H9 (cell line): ENCODE results near the gene STARD9. TPM values are rescaled to one million over a fixed set of nuclear protein-coding genes. Genes with fewer than 3 reads are reported as not detected.

Experiments used
- DNase-seq: peaks from one replicate; pipeline ENCODE4 v3.0.0-alpha.2; 2017
- H2AFZ ChIP-seq: one replicate; pipeline ENCODE4 v1.6.1; 2013; ENCODE audit warnings: mild to moderate bottlenecking, low read length, control low read depth, moderate library complexity
- H2AK5ac ChIP-seq: 2 replicates; pipeline ENCODE4 v1.6.1; 2013; ENCODE audit warnings: low read length, control low read depth, mixed read lengths; ENCODE audit not compliant: insufficient read length
- H2BK120ac ChIP-seq: one replicate; pipeline ENCODE4 v1.6.1; 2013; ENCODE audit warnings: low read depth, mild to moderate bottlenecking, low read length, control low read depth, inconsistent platforms; ENCODE audit not compliant: poor library complexity, severe bottlenecking
- H2BK12ac ChIP-seq: 2 replicates; pipeline ENCODE4 v1.6.1; 2013; ENCODE audit warnings: low read length, control low read depth, mixed read lengths, low read depth; ENCODE audit not compliant: insufficient read length
- H2BK15ac ChIP-seq: 2 replicates; pipeline ENCODE4 v1.6.1; 2013; ENCODE audit warnings: low read depth, low read length, control low read depth
- H2BK20ac ChIP-seq: one replicate; pipeline ENCODE4 v1.6.1; 2013; ENCODE audit warnings: low read depth, mild to moderate bottlenecking, low read length, control low read depth, inconsistent platforms; ENCODE audit not compliant: poor library complexity, severe bottlenecking
- H2BK5ac ChIP-seq: 2 replicates; pipeline ENCODE4 v1.6.1; 2013; ENCODE audit warnings: low read length, control low read depth, mixed read lengths; ENCODE audit not compliant: insufficient read length
- H3K14ac ChIP-seq: 2 replicates; pipeline ENCODE4 v1.6.1; 2013; ENCODE audit warnings: low read length, control low read depth; ENCODE audit not compliant: insufficient read depth
- H3K18ac ChIP-seq: 2 replicates; pipeline ENCODE4 v1.6.1; 2013; ENCODE audit warnings: low read depth, mild to moderate bottlenecking, mixed read lengths, low read length, control low read depth; ENCODE audit not compliant: insufficient read length
- H3K23ac ChIP-seq: 2 replicates; pipeline ENCODE4 v1.6.1; 2013; ENCODE audit warnings: low read length, control low read depth, mixed read lengths, low read depth; ENCODE audit not compliant: insufficient read length
- H3K23me2 ChIP-seq: 2 replicates; pipeline ENCODE4 v1.6.1; 2013; ENCODE audit warnings: low read depth, mild to moderate bottlenecking, mixed read lengths, low read length, control low read depth; ENCODE audit not compliant: insufficient read length, poor library complexity, severe bottlenecking
- H3K27ac ChIP-seq: 2 replicates; pipeline ENCODE4 v1.5.1; 2013; ENCODE audit warnings: low read length, control low read depth, mixed read lengths, low read depth; ENCODE audit not compliant: insufficient read length
- H3K27me3 ChIP-seq: 2 replicates; pipeline ENCODE4 v1.6.1; 2013; ENCODE audit warnings: low read length, control low read depth, inconsistent platforms; ENCODE audit not compliant: insufficient read depth
- H3K4ac ChIP-seq: 2 replicates; pipeline ENCODE4 v1.6.1; 2013; ENCODE audit warnings: low read depth, mild to moderate bottlenecking, control low read depth, inconsistent platforms, low read length, moderate library complexity
- H3K4me1 ChIP-seq: 2 replicates; pipeline ENCODE4 v1.6.1; 2013; ENCODE audit warnings: low read length, control low read depth, inconsistent platforms; ENCODE audit not compliant: insufficient read depth
- H3K4me2 ChIP-seq: 2 replicates; pipeline ENCODE4 v1.6.1; 2013; ENCODE audit warnings: low read length, control low read depth, mixed read lengths; ENCODE audit not compliant: insufficient read length, insufficient read depth
- H3K56ac ChIP-seq: 2 replicates; pipeline ENCODE4 v1.6.1; 2013; ENCODE audit warnings: low read depth, mild to moderate bottlenecking, mixed read lengths, low read length, control low read depth; ENCODE audit not compliant: insufficient read length
- H3K79me1 ChIP-seq: 2 replicates; pipeline ENCODE4 v1.6.1; 2013; ENCODE audit warnings: low read depth, mild to moderate bottlenecking, moderate library complexity, low read length, control low read depth, inconsistent platforms; ENCODE audit not compliant: insufficient read depth, poor library complexity, severe bottlenecking
- H3K79me2 ChIP-seq: 2 replicates; pipeline ENCODE4 v1.6.1; 2013; ENCODE audit warnings: low read length, control low read depth, inconsistent platforms; ENCODE audit not compliant: insufficient read depth
- H3K9ac ChIP-seq: 2 replicates; pipeline ENCODE4 v1.6.1; 2013; ENCODE audit warnings: low read length, control low read depth, mixed read lengths; ENCODE audit not compliant: insufficient read length; ENCODE audit errors: extremely low read depth
- H3K9me3 ChIP-seq: one replicate; pipeline ENCODE4 v1.6.1; 2013; ENCODE audit warnings: low read depth, low read length, inconsistent platforms; ENCODE audit not compliant: control insufficient read depth
- H3T11ph ChIP-seq: one replicate; pipeline ENCODE4 v1.6.1; 2013; ENCODE audit warnings: mild to moderate bottlenecking, low read length, control low read depth, inconsistent platforms
- H4K20me1 ChIP-seq: one replicate; pipeline ENCODE4 v1.6.1; 2013; ENCODE audit not compliant: control insufficient read depth, insufficient read length, insufficient read depth
- H4K5ac ChIP-seq: 2 replicates; pipeline ENCODE4 v1.6.1; 2013; ENCODE audit warnings: low read depth, mild to moderate bottlenecking, mixed read lengths, low read length, control low read depth; ENCODE audit not compliant: insufficient read length
- H4K8ac ChIP-seq: replicated peaks from 2 replicates; pipeline ENCODE4 v1.6.1; 2013; ENCODE audit warnings: low read length, control low read depth, mixed read lengths, low read depth; ENCODE audit not compliant: insufficient read length
- H4K91ac ChIP-seq: 2 replicates; pipeline ENCODE4 v1.6.1; 2013; ENCODE audit warnings: low read depth, mild to moderate bottlenecking, moderate library complexity, mixed read lengths, low read length, control low read depth; ENCODE audit not compliant: insufficient read length
- H3K27ac Mint-ChIP-seq, 3 experiments: 2 replicates in 2 of 3; 3 replicates in 1 of 3; pipeline ENCODE4 v1.8.0; 2020 to 2021; ENCODE audit warnings: mixed read lengths in 3 of 3, mild to moderate bottlenecking in 1 of 3, moderate library complexity in 1 of 3
- H3K27me3 Mint-ChIP-seq: 2 replicates; pipeline ENCODE4 v1.8.0; 2021; ENCODE audit warnings: low read depth, mild to moderate bottlenecking, moderate library complexity, mixed read lengths
- H3K36me3 Mint-ChIP-seq, 3 experiments: 2 replicates in 2 of 3; 3 replicates in 1 of 3; pipeline ENCODE4 v1.8.0; 2020 to 2021; ENCODE audit warnings: low read depth in 3 of 3, mixed read lengths in 3 of 3; ENCODE audit not compliant: insufficient read depth in 1 of 3
- H3K4me1 Mint-ChIP-seq, 2 experiments: 2 replicates each; pipeline ENCODE4 v1.8.0; 2020; ENCODE audit warnings: mixed read lengths in 2 of 2
- H3K4me3 Mint-ChIP-seq, 2 experiments: 2 replicates in 1 of 2; 3 replicates in 1 of 2; pipeline ENCODE4 v1.8.0; 2020 to 2021; ENCODE audit warnings: mild to moderate bottlenecking in 2 of 2, mixed read lengths in 2 of 2, moderate library complexity in 1 of 2
- H3K9me3 Mint-ChIP-seq, 2 experiments: 2 replicates in 1 of 2; 3 replicates in 1 of 2; pipeline ENCODE4 v1.8.0; 2020; ENCODE audit warnings: mild to moderate bottlenecking in 2 of 2, mixed read lengths in 2 of 2, moderate library complexity in 1 of 2
- CTCF ChIP-seq: fragments of 200-600 bp; sonication (generic); conservative IDR thresholded peaks from 3 replicates; pipeline ENCODE4 v1.8.0; 2021; ENCODE audit warnings: antibody characterized with exemption, mild to moderate bottlenecking
- WGBS: extraction: QIAGEN DNeasy Blood & Tissue Kit; methylation state at CpG from one replicate; pipeline ENCODE4 v1.1.7; 2013; ENCODE audit warnings: missing lambda C conversion rate, low lambda C conversion rate, mixed read lengths; ENCODE audit not compliant: insufficient read length; ENCODE audit errors: extremely low coverage; 5-methylcytosine and 5-hydroxymethylcytosine counted together
- total RNA-seq: library from RNA; stranded (reverse); gene quantifications from 2 replicates; pipeline ENCODE4 v1.2.1, GENCODE V29; 2021

STARD9 gene
- total RNA-seq, 1 experiment from 2014 or later, result 6.9 TPM

- Histone ChIP-seq H3K14ac (no peak overlapping the region), H3K9me3 (no peaks in the 10 kb centered on the region), H3K18ac (no peak overlapping the region), H3K27me3 (no peaks in the 10 kb centered on the region), H3K79me1 (no peaks in the 10 kb centered on the region), H2BK5ac (no peak overlapping the region), H3K27ac (no peak overlapping the region), H2AK5ac (no peak overlapping the region), H2AFZ (no peak overlapping the region), H3K23me2 (no peaks in the 10 kb centered on the region), H3K79me2 (no peaks in the 10 kb centered on the region), H4K8ac (no peak overlapping the region), H3K4me1 (no peaks in the 10 kb centered on the region), H4K20me1 (no peaks in the 10 kb centered on the region), H2BK20ac (no peak overlapping the region), H3T11ph (no peak overlapping the region), H3K4ac (no peak overlapping the region), H2BK120ac (no peak overlapping the region), H2BK15ac (no peak overlapping the region), H2BK12ac (no peak overlapping the region), H3K56ac (no peak overlapping the region), H4K5ac (no peak overlapping the region), H3K4me2 (no peak overlapping the region), H3K9ac (no peak overlapping the region), H3K23ac (no peak overlapping the region), H4K91ac (no peak overlapping the region)
- TF ChIP-seq CTCF, result no peak
- Mint-ChIP-seq H3K27ac (no peak overlapping the region), H3K36me3 (peaks cover 4 to 10% (median 7%) of the 10 kb centered on the region in 3 experiments; a peak in 6 of 7 replicates), H3K27me3 (no peaks in the 10 kb centered on the region), H3K4me3 (no peak overlapping the region), H3K4me1 (no peaks in the 10 kb centered on the region), H3K9me3 (no peaks in the 10 kb centered on the region)
- no peak for DNase-seq
- no CpG with 5 or more reads among the region's 4 CpGs for WGBS
Measured at GRCh38 chr15:42687740-42688139, 112.3 kb downstream of the STARD9 start.
